GM21529 (cell line): ENCODE results near the gene NR3C2.
"Not testable (repeated sequence)": the region's sequence is repeated elsewhere in the genome, so short reads cannot be mapped to it uniquely, and the experiment has no call there.

Experiments used
- ATAC-seq: cut with Tn5 transposase; IDR thresholded peaks from one replicate; pipeline ENCODE4 v1.9.1; 2021; ENCODE audit not compliant: unreplicated experiment

Gene NR3C2

DNA sequence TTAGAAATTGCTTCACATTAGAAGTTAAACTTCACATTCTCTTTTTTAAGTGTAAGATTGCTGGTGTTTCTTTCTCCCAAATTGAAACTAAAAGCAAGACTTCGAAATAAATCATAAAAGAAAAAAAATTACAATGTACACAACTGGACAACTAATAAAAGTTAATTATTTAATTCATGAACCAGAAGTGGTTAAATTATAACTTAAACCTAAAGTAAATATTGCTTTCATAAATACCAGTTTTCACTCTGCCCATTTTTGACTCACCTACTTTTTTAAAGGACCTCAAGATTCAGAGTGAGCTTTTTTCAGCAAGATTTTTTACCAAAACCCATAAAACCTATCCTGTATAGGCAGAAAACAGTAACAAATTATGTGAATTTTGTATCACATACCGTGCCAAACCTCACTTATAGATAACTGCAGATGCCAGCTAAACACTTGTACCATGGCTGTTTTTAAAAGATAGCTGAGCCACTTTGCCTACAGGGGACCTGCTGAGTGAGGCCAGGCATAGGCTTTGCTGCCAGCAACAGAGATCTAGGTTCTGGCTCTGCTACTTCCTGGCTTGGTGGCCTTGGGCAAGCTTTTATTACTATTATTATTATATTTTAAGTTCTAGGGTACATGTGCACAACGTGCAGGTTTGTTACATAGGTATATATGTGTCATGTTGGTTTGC lies 259.8 kb downstream of the NR3C2 start:
- ATAC-seq: no peak

GRCh38 chr4:148173397-148174017 lies 268.7 kb downstream of the NR3C2 start:
- ATAC-seq: no peak

DNA sequence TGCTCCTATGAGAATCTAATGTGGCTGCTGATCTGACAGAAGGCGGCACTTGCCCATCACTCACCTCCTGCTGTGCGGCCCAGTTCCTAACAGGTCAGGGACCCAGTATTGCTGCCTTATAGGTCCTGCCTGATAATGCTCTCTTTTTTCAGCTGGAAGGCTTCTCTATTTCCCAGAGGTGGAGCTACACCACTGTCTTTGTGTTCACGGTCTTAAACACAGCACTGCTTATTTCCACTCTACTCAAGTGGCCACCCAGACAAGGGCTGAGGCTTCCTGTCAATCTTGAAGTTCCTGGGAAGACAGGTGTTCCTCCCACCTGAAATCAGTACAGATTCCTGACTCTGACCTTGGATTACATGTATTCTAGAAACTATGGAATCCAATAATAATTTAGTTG lies 270.6 kb downstream of the NR3C2 start:
- no peak for ATAC-seq

DNA sequence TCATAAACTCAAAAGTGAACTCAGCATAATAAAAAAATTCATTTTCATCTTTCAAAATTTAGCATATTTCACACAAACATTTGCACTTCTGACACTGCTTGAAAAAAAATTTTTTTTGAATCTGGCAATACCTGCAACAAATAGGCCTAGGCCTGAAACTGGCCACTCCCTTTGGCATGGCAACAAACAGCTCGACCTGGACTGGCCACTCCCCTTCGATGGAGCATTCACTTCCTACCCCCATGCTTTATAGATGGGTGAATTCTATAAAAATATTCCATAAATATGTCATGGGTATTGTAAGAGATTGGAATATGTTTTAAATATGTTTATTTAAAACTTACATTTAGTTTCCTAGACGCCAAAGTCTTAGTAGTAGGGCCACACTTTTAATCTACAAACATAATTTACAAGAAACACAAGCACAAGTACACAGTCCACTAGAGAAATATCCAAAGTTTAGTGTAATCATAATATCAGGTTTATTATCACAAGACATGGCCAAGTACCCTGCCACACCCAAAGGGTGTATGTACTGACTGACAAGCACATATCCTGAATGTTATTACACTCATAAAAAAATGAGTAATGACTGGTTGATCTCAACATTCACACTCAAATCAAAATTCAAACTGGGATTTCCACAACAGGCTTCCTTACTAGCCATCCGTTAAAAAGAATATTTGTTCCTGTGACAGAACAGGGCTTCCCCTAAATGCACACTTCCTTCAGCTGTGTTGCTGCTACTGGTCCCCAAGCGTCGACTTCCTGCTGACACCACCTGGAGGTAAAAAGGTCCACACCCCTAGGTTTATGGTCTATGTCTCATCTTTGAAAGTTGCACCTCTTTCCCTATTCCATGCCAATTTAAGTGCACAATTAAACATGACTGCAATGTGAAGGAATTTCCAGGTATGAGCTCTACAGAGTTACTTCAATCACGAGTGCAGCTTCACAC lies 271.5 kb downstream of the NR3C2 start:
- no peak for ATAC-seq

DNA sequence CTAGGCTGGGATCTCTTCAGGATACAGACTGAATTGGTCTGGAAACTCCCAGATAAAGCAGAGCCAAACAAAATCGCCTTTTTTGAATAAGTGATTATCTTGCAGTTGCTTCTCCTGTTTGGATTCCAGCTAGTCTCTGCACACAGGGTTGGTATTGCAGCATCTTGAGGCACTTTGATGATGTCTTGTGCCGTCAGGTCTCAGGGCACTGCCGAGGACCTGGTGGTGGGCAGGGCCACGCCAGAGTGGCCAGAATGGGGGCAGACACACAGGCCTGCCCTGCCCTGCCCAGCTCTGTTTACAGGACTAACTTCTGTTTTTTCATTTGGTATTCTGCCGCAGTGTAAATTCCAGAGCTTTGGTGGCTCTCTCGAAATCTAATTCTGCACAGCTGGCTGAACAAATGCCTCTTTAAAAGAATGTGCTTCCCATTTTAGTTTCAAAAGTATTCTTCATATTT lies 276.1 kb downstream of the NR3C2 start:
- ATAC-seq: no peak

DNA sequence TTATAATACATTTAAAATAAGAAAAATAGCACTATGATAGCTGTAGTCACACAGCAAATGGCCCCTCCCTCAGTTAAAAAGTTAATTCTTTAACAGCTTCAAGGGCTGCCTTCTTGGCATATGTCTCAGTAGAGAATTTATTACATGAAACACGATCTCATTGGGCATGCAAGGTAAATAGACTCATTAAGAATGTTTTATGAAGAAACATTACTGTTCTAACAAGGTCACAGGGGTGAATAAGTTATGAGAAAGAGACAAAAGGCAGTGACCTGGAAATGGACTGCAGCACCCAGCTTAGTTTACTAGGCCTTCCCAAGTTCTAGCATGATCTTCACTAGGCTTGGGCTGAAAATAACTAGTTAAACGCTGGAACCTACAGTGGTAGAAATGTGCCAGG lies 277.7 kb downstream of the NR3C2 start:
- ATAC-seq: no peak

GRCh38 chr4:148162991-148163390 lies 279.2 kb downstream of the NR3C2 start:
- ATAC-seq: no peak

DNA sequence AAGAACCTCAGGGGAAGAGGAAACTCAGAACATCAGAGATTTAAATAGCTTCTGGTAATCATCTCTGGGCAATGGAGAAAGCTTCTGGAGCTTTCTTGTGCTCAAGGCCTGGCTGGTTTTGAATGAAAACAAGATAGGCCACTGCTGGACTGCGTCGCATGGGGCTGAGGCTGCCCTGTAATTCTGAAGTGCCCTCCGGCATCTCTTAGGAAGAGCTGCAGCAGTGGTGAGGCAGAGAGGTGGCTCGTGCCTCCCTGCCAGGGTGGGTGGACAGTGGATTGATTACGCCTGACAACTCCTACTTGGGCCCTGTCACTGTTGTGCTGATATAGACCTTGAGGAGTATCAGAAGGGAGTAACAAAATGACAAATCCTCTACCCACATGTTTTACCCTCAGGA lies 279.7 kb downstream of the NR3C2 start:
- ATAC-seq: no peak

- ATAC-seq: no peak
These were observed 280.6 kb downstream of the NR3C2 start for GRCh38 chr4:148161601-148162000.

DNA sequence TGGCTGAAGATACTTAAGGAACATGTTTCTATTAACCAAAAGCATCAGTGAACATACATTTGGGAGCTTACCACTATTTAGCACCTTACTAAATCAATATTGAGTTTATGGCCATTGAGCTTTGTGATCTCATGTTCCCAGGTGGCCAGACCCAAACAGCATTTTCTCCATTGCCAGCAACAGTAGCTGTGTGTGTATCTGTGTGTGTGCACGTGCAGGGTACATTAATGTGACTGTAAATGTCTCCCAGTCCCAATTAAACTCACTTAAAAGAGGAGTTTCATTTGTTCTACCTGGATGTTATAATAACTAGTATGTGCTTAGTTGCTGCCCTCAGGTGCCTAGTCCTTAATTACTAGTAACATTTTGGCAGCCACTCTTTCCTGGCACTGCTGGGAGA lies 282.4 kb downstream of the NR3C2 start:
- no peak for ATAC-seq

- ATAC-seq: no peak
These were observed 287.4 kb downstream of the NR3C2 start for GRCh38 chr4:148154769-148155168.

GRCh38 chr4:148152868-148153625 lies 289.2 kb downstream of the NR3C2 start:
- ATAC-seq: no peak

GRCh38 chr4:148151806-148152205 lies 290.4 kb downstream of the NR3C2 start:
- no peak for ATAC-seq

DNA sequence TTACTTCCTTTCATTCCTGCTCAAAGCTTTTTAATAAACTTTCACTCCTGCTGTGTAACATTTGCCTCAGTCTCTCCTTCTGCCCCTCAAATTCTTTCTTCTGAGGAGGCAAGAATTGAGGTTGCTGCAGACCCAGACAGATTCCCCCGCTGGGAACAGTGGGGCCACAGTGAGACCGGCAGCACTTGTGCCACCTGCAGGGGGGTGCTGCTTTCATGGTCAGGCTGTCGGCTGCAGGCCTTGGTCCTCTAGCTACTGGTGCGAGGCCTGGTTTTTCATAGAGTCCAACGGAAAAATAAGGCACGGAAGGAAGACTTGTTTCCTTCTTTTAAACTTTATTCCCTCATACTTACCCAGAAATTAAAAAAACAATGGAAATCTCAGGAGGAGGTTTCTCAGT lies 296.7 kb downstream of the NR3C2 start:
- ATAC-seq: no peak

DNA sequence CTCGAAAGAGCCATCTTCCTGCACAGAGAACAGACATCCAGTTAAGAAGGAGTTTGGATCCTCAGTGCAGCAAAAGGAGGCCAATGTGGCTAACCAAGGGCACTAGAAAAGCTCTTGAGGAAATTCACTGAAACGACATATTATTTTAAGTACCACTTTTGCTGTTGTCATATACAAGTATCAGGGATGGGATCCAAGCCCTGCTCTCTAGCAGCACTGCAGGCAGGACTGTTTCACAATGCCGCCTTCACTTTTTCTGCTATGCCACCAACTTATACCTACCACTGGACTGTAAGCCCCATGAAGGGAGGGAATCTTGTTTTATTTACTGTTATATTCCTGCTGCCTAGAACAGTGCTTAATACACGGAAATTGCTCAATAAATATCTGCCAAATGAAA lies 299.0 kb downstream of the NR3C2 start:
- no peak for ATAC-seq

DNA sequence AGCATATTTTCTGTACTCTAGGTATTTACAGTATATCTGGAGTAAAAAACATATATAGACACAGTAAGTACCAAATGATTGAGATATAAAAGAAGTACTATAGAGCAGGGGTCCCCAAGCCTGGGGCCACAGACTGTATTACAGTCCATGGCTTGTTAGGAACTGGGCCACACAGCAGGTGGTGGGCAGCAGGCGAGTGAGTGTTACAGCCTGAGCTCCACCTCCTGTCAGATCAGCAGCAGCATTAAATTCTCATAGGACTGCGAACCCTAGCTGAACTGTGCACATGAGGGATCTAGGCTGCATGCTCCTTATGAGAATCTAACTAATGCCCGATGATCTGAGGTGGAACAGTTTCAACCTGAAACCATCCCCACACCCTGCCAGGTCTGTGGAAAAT lies 300.7 kb downstream of the NR3C2 start:
- no peak for ATAC-seq

DNA sequence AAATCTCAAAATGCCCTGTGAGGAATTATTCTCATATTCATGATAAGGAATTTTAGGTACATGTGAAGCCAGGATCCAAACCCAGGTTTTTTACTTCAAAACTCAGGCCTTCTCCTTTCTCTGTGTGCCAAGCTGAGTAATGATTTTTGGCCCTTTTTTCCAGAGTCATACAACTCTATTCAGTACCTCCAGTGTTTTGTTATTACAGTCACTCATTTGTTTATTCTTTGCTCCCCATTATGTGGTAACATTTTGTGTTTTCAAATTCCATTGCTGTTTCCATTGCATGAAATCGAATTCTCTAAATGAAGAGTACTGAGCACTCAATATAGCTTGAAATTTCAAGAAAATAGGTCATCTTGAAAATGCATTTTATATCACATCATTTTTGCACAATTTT lies 315.4 kb downstream of the NR3C2 start:
- no peak for ATAC-seq

DNA sequence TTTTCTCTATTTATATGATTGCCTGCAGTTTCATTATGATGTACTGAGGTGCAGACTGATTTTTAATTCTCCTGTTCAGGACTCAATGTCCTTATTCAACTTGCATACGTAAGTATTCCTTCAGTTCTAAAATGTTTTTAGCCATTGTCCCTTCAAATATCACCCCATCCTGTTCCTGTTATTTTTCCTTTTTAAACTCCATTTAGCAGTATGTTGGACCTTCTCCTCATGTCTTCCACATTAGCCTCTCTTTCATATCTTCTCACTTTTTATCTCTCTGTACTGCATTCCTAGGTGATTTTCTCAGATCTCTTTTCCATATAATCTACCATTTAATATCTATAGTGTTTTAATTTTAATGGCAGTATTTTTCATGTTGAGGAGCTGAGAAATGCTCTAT lies 317.7 kb downstream of the NR3C2 start:
- no peak for ATAC-seq

GRCh38 chr4:148123161-148123560 lies 319.1 kb downstream of the NR3C2 start:
- not testable (repeated sequence) for ATAC-seq

DNA sequence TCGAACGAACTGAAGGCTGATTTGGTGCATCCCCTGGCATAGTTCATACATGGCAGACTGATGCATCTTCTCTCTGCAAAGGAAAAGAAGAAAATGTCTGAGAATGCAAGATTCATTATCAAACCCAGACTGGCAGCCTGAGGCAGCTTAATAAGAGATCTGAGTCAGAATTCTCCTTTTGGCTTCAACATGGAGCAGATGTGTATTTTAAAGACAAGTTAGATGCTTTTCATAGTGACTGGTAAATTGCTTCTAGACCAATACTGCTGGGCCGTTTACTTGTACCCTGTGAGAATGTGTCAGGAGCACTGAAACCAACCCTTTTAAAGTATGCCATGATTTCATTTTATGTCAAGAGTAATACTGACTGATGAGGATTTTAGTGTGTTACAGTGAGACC lies 322.0 kb downstream of the NR3C2 start:
- no peak for ATAC-seq

GRCh38 chr4:148118633-148119032 lies 323.6 kb downstream of the NR3C2 start:
- no peak for ATAC-seq
